OCI-LY7 (cell line): ENCODE measurements around the gene ZNF207. TPM values are rescaled to one million over a fixed set of nuclear protein-coding genes. Genes with fewer than 3 reads are reported as not detected.

Experiments
- BruUV-seq: library from RNA; stranded (reverse); fragments of 400-500 nt; replicated peaks from 2 replicates; lab custom pipeline; 2021; lab: Mats Ljungman, UMichigan
- CTCF ChIA-PET: fragments of 300-600 bp; sonication (Branson Sonifier 250); formaldehyde crosslinking; loops from one replicate; lab custom pipeline; 2022; ENCODE audit warnings: antibody characterized with exemption; ENCODE audit not compliant: unreplicated experiment; lab: Charles Lee
- POLR2A ChIA-PET: fragments of 300-600 bp; sonication (Branson Sonifier 250); formaldehyde crosslinking; loops from one replicate; lab custom pipeline; 2022; ENCODE audit warnings: antibody characterized with exemption; lab: Charles Lee
- DNase-seq: peaks from one replicate; pipeline ENCODE4 v3.0.0-alpha.2; 2015; ENCODE audit warnings: low spot score
- H2AFZ ChIP-seq: fragments of 200-600 bp; sonication (generic), shearing (Covaris generic); 2 replicates; pipeline ENCODE4 v1.6.1; 2014; ENCODE audit warnings: mild to moderate bottlenecking, antibody characterized with exemption, low read length, moderate library complexity
- H3K27ac ChIP-seq: fragments of 200-600 bp; sonication (generic); 2 replicates; pipeline ENCODE4 v1.5.1; 2014; ENCODE audit warnings: mixed run types, low read depth, mild to moderate bottlenecking, moderate library complexity, low read length, inconsistent platforms; ENCODE audit not compliant: poor library complexity, severe bottlenecking
- H3K36me3 ChIP-seq: fragments of 200-600 bp; sonication (generic); 2 replicates; pipeline ENCODE4 v1.6.1; 2014; ENCODE audit warnings: mild to moderate bottlenecking, antibody characterized with exemption, low read length, moderate library complexity, mixed read lengths; ENCODE audit not compliant: insufficient read depth
- H3K4me1 ChIP-seq: fragments of 200-600 bp; sonication (generic); 2 replicates; pipeline ENCODE4 v1.5.1; 2014; ENCODE audit warnings: mild to moderate bottlenecking, low read length; ENCODE audit not compliant: insufficient read depth, poor library complexity, severe bottlenecking
- H3K4me2 ChIP-seq: fragments of 200-600 bp; sonication (generic); 2 replicates; pipeline ENCODE4 v1.6.1; 2014; ENCODE audit warnings: mild to moderate bottlenecking, low read length
- H3K4me3 ChIP-seq: fragments of 200-600 bp; sonication (generic); 2 replicates; pipeline ENCODE4 v1.5.1; 2014; ENCODE audit warnings: mild to moderate bottlenecking, low read depth, low read length; ENCODE audit not compliant: poor library complexity, severe bottlenecking
- H3K79me2 ChIP-seq: fragments of 200-600 bp; sonication (generic); 2 replicates; pipeline ENCODE4 v1.6.1; 2016; ENCODE audit warnings: low read depth, mild to moderate bottlenecking, low read length, moderate library complexity, mixed read lengths; ENCODE audit not compliant: insufficient read depth
- H3K9me2 ChIP-seq: fragments of 200-600 bp; sonication (generic); 2 replicates; pipeline ENCODE4 v1.6.1; 2016; ENCODE audit warnings: mild to moderate bottlenecking, low read length, mixed read lengths; ENCODE audit not compliant: insufficient read depth
- H3K9me3 ChIP-seq: fragments of 200-600 bp; sonication (generic); 2 replicates; pipeline ENCODE4 v1.6.1; 2014; ENCODE audit warnings: mild to moderate bottlenecking, mixed run types, low read length, mixed read lengths
- H4K20me1 ChIP-seq: fragments of 200-600 bp; sonication (generic); 2 replicates; pipeline ENCODE4 v1.6.1; 2014; ENCODE audit warnings: mild to moderate bottlenecking, antibody characterized with exemption, low read length, moderate library complexity, mixed read lengths; ENCODE audit not compliant: insufficient read depth
- CTCF ChIP-seq: fragments of 200-600 bp; sonication (generic); conservative IDR thresholded peaks from 2 replicates; pipeline ENCODE4 v1.5.1; 2014; ENCODE audit warnings: mild to moderate bottlenecking, antibody characterized with exemption, low read length, moderate library complexity, mixed read lengths
- EZH2phosphoT487 ChIP-seq: fragments of 200-600 bp; sonication (generic); IDR thresholded peaks from 2 replicates; pipeline ENCODE4 v1.6.1; 2018; ENCODE audit warnings: low read depth, borderline replicate concordance, mild to moderate bottlenecking, mixed run types, antibody characterized with exemption, low read length, moderate library complexity, mixed read lengths
- intact Hi-C: fragments of 100-400 bp; cut with micrococcal nuclease; formaldehyde crosslinking; loops from one replicate; pipeline ENCODE4 v1.10.0; 2022; ENCODE audit not compliant: unreplicated experiment
- total RNA-seq, 2 experiments: library from RNA; depleted of rRNA in 1 of 2; stranded (reverse); fragments of >200 nt in 1 of 2; shearing (Covaris generic) in 1 of 2; gene quantifications; 2 replicates each; pipeline ENCODE4 v1.2.3, GENCODE V29; 2014 to 2022

Gene ZNF207
- total RNA-seq, 2 experiments from 2014 or later: 157 to 284 TPM

- H3K36me3 ChIP-seq: peaks cover 97% of the 10 kb centered on the region
- no TSS peak for BruUV-seq
- H3K4me2 ChIP-seq: no peak overlapping the region
- H3K79me2 ChIP-seq: peaks cover 97% of the 10 kb centered on the region
- TF ChIP-seq EZH2phosphoT487: no peak
- TF ChIP-seq CTCF: no peak
- POLR2A ChIA-PET: interaction anchor here (0.6 kb wide), 1 partner anchor 47 kb away, joined by 3 read pairs; no protein-coding TSS in a partner anchor
- no peak for DNase-seq
- H3K4me1 ChIP-seq: peaks cover 25% of the 10 kb centered on the region
- no peak overlapping the region for H3K4me3 ChIP-seq
- intact Hi-C loops: no loop called here
- H3K9me3 ChIP-seq: no peaks in the 10 kb centered on the region
- CTCF ChIA-PET: no interaction called here
- H3K9me2 ChIP-seq: no peaks in the 10 kb centered on the region
- H4K20me1 ChIP-seq: peaks cover 53% of the 10 kb centered on the region
- H3K27ac ChIP-seq: no peak overlapping the region
- H2AFZ ChIP-seq: no peak overlapping the region
Observed at GRCh38 chr17:32357615-32358014, 7.7 kb downstream of the ZNF207 start.

GRCh38 chr17:32361270-32361669, 11.3 kb downstream of the ZNF207 start:
- intact Hi-C loops: no loop called here
- H3K36me3 ChIP-seq: peaks cover 98% of the 10 kb centered on the region
- no peaks in the 10 kb centered on the region for H3K9me3 ChIP-seq
- no peak overlapping the region for H2AFZ ChIP-seq
- TF ChIP-seq CTCF (no peak), EZH2phosphoT487 (no peak)
- peaks cover 31% of the 10 kb centered on the region for H4K20me1 ChIP-seq
- H3K4me1 ChIP-seq: no peaks in the 10 kb centered on the region
- no peak overlapping the region for H3K4me3 ChIP-seq
- CTCF ChIA-PET: no interaction called here
- H3K27ac ChIP-seq: no peak overlapping the region
- no peaks in the 10 kb centered on the region for H3K9me2 ChIP-seq
- POLR2A ChIA-PET: no interaction called here
- no peak for DNase-seq
- no peak overlapping the region for H3K4me2 ChIP-seq
- H3K79me2 ChIP-seq: peaks cover 85% of the 10 kb centered on the region
- BruUV-seq: no TSS peak

- H3K4me2 ChIP-seq: no peak overlapping the region
- H3K9me3 ChIP-seq: no peaks in the 10 kb centered on the region
- H3K36me3 ChIP-seq: peaks cover 97% of the 10 kb centered on the region
- BruUV-seq: no TSS peak
- CTCF ChIA-PET: no interaction called here
- peaks cover 5% of the 10 kb centered on the region; the same call in 1 of the 2 replicates for H4K20me1 ChIP-seq
- H3K9me2 ChIP-seq: no peaks in the 10 kb centered on the region
- H3K4me1 ChIP-seq: no peaks in the 10 kb centered on the region
- H3K79me2 ChIP-seq: peaks cover 53% of the 10 kb centered on the region; the same call in 1 of the 2 replicates
- intact Hi-C loops: no loop called here
- no peak overlapping the region for H3K4me3 ChIP-seq
- H3K27ac ChIP-seq: no peak overlapping the region
- H2AFZ ChIP-seq: no peak overlapping the region
- POLR2A ChIA-PET: interaction anchor here (0.9 kb wide), 1 partner anchor 69 kb away, joined by 3 read pairs; no protein-coding TSS in a partner anchor
- DNase-seq: no peak
- no peak for TF ChIP-seq CTCF
- TF ChIP-seq EZH2phosphoT487: no peak
Observed at GRCh38 chr17:32370426-32370825, 20.5 kb downstream of the ZNF207 start.
